ENCODE results near the gene COL9A3. TPM values are rescaled to one million over a fixed set of nuclear protein-coding genes. Genes with fewer than 3 reads are reported as not detected.

Gene COL9A3
- total RNA-seq, 1 donor from 2014 or later, result 1.8 TPM

- TF ChIP-seq CTCF (IDR thresholded peaks at IDR 0.05; ENCODE audit: unreplicated experiment), result no peak
- Mint-ChIP-seq H3K36me3 (ENCODE audit: low read depth, unreplicated experiment) (no peaks in the 10 kb centered on the region), H3K27ac (ENCODE audit: unreplicated experiment) (no peak overlapping the region), H3K4me1 (ENCODE audit: unreplicated experiment) (no peaks in the 10 kb centered on the region), H3K9me3 (ENCODE audit: unreplicated experiment) (no peaks in the 10 kb centered on the region), H3K4me3 (ENCODE audit: unreplicated experiment) (no peak overlapping the region), H3K27me3 (ENCODE audit: unreplicated experiment) (peaks cover 9% of the 10 kb centered on the region)
- DNase-seq (ENCODE audit: low spot score), result peak; percentile 3
Observed at GRCh38 chr20:62835931-62836861, 19.3 kb downstream of the COL9A3 start.

GRCh38 chr20:62836967-62837490, 20.2 kb downstream of the COL9A3 start:
- Mint-ChIP-seq H3K4me1 (ENCODE audit: unreplicated experiment) (no peaks in the 10 kb centered on the region), H3K27ac (ENCODE audit: unreplicated experiment) (no peak overlapping the region), H3K36me3 (ENCODE audit: low read depth, unreplicated experiment) (peaks cover 2% of the 10 kb centered on the region), H3K27me3 (ENCODE audit: unreplicated experiment) (peaks cover 9% of the 10 kb centered on the region), H3K4me3 (ENCODE audit: unreplicated experiment) (no peak overlapping the region), H3K9me3 (ENCODE audit: unreplicated experiment) (no peaks in the 10 kb centered on the region)
- TF ChIP-seq CTCF (IDR thresholded peaks at IDR 0.05; ENCODE audit: unreplicated experiment), result no peak
- no peak for DNase-seq (ENCODE audit: low spot score)

DNA sequence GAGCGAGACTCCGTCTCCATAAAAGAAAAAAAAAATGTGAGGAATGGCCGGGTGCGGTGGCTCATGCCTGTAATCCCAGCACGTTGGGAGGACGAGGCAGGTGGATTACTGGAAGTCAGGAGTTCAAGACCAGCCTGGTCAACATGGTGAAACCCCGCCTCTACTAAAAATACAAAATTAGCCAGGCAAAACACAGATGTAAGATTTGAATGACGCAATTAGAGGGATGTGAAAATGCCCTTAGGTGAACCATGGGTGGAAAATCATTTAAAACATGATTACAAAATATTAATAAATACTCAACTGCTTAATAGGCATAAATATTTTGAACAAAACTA, 20.9 kb downstream of the COL9A3 start:
- Mint-ChIP-seq H3K27ac (ENCODE audit: unreplicated experiment) (no peak overlapping the region), H3K36me3 (ENCODE audit: low read depth, unreplicated experiment) (peaks cover 3% of the 10 kb centered on the region), H3K4me3 (ENCODE audit: unreplicated experiment) (no peak overlapping the region), H3K27me3 (ENCODE audit: unreplicated experiment) (peaks cover 9% of the 10 kb centered on the region), H3K4me1 (ENCODE audit: unreplicated experiment) (no peaks in the 10 kb centered on the region), H3K9me3 (ENCODE audit: unreplicated experiment) (no peaks in the 10 kb centered on the region)
- TF ChIP-seq CTCF (IDR thresholded peaks at IDR 0.05; ENCODE audit: unreplicated experiment), result no peak
- no peak for DNase-seq (ENCODE audit: low spot score)

DNA sequence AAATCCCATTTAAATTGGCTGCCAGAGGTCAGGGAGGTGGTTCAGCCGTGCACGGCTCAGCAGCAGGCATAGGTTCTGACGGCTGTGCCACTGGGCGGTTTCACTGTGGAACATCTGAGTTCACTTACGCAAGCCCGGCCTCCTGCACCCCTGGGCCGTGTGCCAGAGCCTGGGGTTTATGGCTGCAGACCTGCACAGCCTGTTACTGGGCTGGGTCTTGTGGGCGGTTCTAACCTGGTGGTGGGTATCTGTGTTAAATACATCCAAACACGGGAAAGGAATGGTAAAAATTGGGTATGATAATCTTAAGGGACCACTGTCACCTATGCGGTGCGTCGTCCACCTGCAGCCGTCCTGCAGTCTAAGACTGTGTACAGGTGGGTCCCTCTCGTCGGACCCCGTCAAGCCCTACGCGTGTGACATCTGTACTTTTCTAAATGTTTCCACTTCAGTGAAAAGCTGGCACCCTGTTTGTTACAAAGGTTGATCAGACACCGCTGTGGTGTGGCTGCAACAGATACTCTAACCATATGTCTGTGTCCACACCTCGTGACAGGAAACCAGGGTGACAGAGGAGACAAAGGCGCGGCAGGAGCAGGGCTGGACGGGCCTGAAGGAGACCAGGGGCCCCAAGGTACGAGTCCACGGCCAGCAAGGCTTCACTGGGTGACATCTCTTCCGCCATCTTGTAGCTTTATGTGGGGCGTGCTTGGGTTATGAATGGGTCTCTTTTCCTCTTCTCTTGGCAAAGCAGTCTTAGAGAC, 21.5 kb downstream of the COL9A3 start:
- Mint-ChIP-seq H3K27me3 (ENCODE audit: unreplicated experiment) (peaks cover 6% of the 10 kb centered on the region), H3K27ac (ENCODE audit: unreplicated experiment) (no peak overlapping the region), H3K4me3 (ENCODE audit: unreplicated experiment) (no peak overlapping the region), H3K9me3 (ENCODE audit: unreplicated experiment) (no peaks in the 10 kb centered on the region), H3K4me1 (ENCODE audit: unreplicated experiment) (no peaks in the 10 kb centered on the region), H3K36me3 (ENCODE audit: low read depth, unreplicated experiment) (peaks cover 3% of the 10 kb centered on the region)
- DNase-seq (ENCODE audit: low spot score), result no peak
- TF ChIP-seq CTCF (IDR thresholded peaks at IDR 0.05; ENCODE audit: unreplicated experiment), result no peak

Measured in endothelial cell (in vitro differentiated cells).